Fibroblast of mammary gland (primary cell): ENCODE results near the gene EXOC4.

Experiments used
- DNase-seq: peaks from one replicate; pipeline ENCODE4 v3.0.0-alpha.2; 2010; ENCODE audit warnings: low read depth
- H3K4me3 ChIP-seq: 2 replicates; pipeline ENCODE4 v1.5.1; 2011; ENCODE audit warnings: low read depth, mild to moderate bottlenecking, low read length, moderate library complexity; ENCODE audit not compliant: control insufficient read depth
- CTCF ChIP-seq: conservative IDR thresholded peaks from 2 replicates; pipeline ENCODE4 v1.5.1; 2011; ENCODE audit warnings: low read depth, low read length, inconsistent platforms; ENCODE audit not compliant: control insufficient read depth, insufficient read depth

Gene EXOC4

GRCh38 chr7:134024739-134025138 is 771.9 kb downstream of the EXOC4 start:
- no peak for TF ChIP-seq CTCF
- DNase-seq: no peak
- no peak overlapping the region for H3K4me3 ChIP-seq

GRCh38 chr7:134028853-134029252 is 776.0 kb downstream of the EXOC4 start:
- DNase-seq: no peak
- TF ChIP-seq CTCF: no peak
- no peak overlapping the region for H3K4me3 ChIP-seq

- no peak overlapping the region for H3K4me3 ChIP-seq
- TF ChIP-seq CTCF: no peak
- no peak for DNase-seq
Measured at GRCh38 chr7:134029743-134030142, 776.9 kb downstream of the EXOC4 start.

GRCh38 chr7:134030460-134030865 is 777.6 kb downstream of the EXOC4 start:
- no peak for DNase-seq
- no peak overlapping the region for H3K4me3 ChIP-seq
- TF ChIP-seq CTCF: no peak

- TF ChIP-seq CTCF: peak; percentile 11
- no peak overlapping the region for H3K4me3 ChIP-seq
- peak; percentile 4 for DNase-seq
Measured at GRCh38 chr7:134031835-134032617, 779.1 kb downstream of the EXOC4 start.

- no peak overlapping the region for H3K4me3 ChIP-seq
- TF ChIP-seq CTCF: no peak
- no peak for DNase-seq
Measured at GRCh38 chr7:134034652-134035051, 781.8 kb downstream of the EXOC4 start.
